Heart left ventricle (tissue), 16 donors: Measurements from ENCODE around the gene CIAO2A. TPM values are rescaled to one million over a fixed set of nuclear protein-coding genes. Genes with fewer than 3 reads are reported as not detected.
A peak's percentile ranks its signal among the peaks of the same experiment; 100 is the strongest.

Source experiments
- ATAC-seq, 4 donors: fragments of 200-7000 bp; cut with Tn5 transposase; one replicate each; pipeline ENCODE4 v1.9.1; 2020 to 2022; ENCODE audit warnings: moderate library complexity in 4 of 4, mild to moderate bottlenecking in 3 of 4, moderate number of reproducible peaks in 1 of 4
- DNase-seq, 5 donors: peaks; one replicate each; pipeline ENCODE4 v3.0.0-alpha.2; 2020
- H3K27ac ChIP-seq, 12 donors: fragments of 200-600 bp; sonication (generic) in 4 of 12; one replicate each; pipeline versions ENCODE4 v1.5.0 to v1.8.0; 2016 to 2022; ENCODE audit warnings: mild to moderate bottlenecking in 2 of 12
- H3K27me3 ChIP-seq, 9 donors: fragments of 200-600 bp; sonication (generic) in 2 of 9; one replicate each; pipeline versions ENCODE4 v1.5.1 to v1.8.0; 2016 to 2022; ENCODE audit warnings: mild to moderate bottlenecking in 3 of 9
- H3K36me3 ChIP-seq, 9 donors: fragments of 200-600 bp; sonication (generic) in 2 of 9; one replicate each; pipeline versions ENCODE4 v1.5.0 to v1.8.0; 2018 to 2022; ENCODE audit warnings: mild to moderate bottlenecking in 2 of 9
- H3K4me1 ChIP-seq, 12 donors: fragments of 200-600 bp; sonication (generic) in 4 of 12; one replicate each; pipeline versions ENCODE4 v1.5.0 to v1.8.0; 2016 to 2022; ENCODE audit warnings: mild to moderate bottlenecking in 3 of 12
- H3K4me3 ChIP-seq, 12 donors: fragments of 200-600 bp; sonication (generic) in 4 of 12; one replicate each; pipeline versions ENCODE4 v1.5.0 to v1.8.0; 2017 to 2022; ENCODE audit warnings: mild to moderate bottlenecking in 9 of 12, moderate library complexity in 4 of 12
- H3K9me3 ChIP-seq, 12 donors: fragments of 200-600 bp; sonication (generic) in 4 of 12; one replicate each; pipeline versions ENCODE4 v1.5.0 to v1.8.0; 2016 to 2022; ENCODE audit warnings: mild to moderate bottlenecking in 1 of 12
- POLR2A ChIP-seq, 2 donors: fragments of 450-650 bp; IDR thresholded peaks; one replicate each; pipeline ENCODE4 v1.6.1; 2017; ENCODE audit warnings: antibody characterized with exemption in 2 of 2, mild to moderate bottlenecking in 2 of 2, moderate library complexity in 2 of 2
- WGBS, 4 donors: extraction: QIAGEN DNeasy Blood & Tissue Kit in 2 of 4; methylation state at CpG; one replicate each; pipeline versions ENCODE4 v1.1.5 to v1.1.7; 2013 to 2018; 5-methylcytosine and 5-hydroxymethylcytosine counted together
- intact Hi-C, 10 donors: fragments of 100-400 bp; cut with DNase I; formaldehyde crosslinking; loops; one replicate each; pipeline versions ENCODE4 v1.11.1 to v1.14.2; 2022
- polyA plus RNA-seq, 2 donors: library from polyadenylated mRNA; stranded (reverse); fragments of 200-250 nt; gene quantifications; one replicate each; pipeline ENCODE4 v1.2.3, GENCODE V29; 2013
- total RNA-seq, 9 donors: library from RNA; depleted of rRNA in 2 of 9; stranded (reverse); fragments of >200 nt in 2 of 9; fragmentation: NEBNext Ultra II Directional in 3 of 9; extraction: Animal tissue kit (Norgen Biotek cat#: 25700) in 3 of 9; gene quantifications; one replicate each; pipeline versions ENCODE4 v1.1.0 to v1.2.4, GENCODE V29; 2016 to 2023
- TF ChIP-seq, protein P1 (sequence below), 12 donors: fragments of 200-600 bp; sonication (generic) in 4 of 12; IDR thresholded peaks; one replicate each; pipeline versions ENCODE4 v1.5.0 to v1.8.0; 2018 to 2022; ENCODE audit warnings: antibody characterized with exemption in 12 of 12, mild to moderate bottlenecking in 5 of 12
- donor health status: ischemic (EF 13 %, LVEDD 7.1; RV severe dilation, severe dysfunction).
- donor health status: healthy with polysubstance abuse.
- donor health status: DM: no; HTN: yes; CAD: no.
- donor health status: DM: no; HTN: no; CAD: no.
- donor health status: ischemic (EF 25% LVEDD 6.9; RV normal size, moderate dysfunction).
- donor health status: ischemic (EF 25% LVEDD 5.7; RV mildly dilated, moderate dysfunction).
- donor health status: healthy.
- donor health status: DM: yes; HTN: yes; CAD: no.
- donor health status: ischemic (EF 35%, LVEDD 5.7; RV mildly dilated, moderate dysfunction).
- donor health status: nonischemic (EF 11% LVEDD 7.7; RV severe dilation, severe dysfunction).
- donor health status: DM: yes; HTN: yes; CAD: no.
- donor health status: PGD.
- donor health status: ischemic (EF 29% LVEDD 5.4; RV normal size, mild dysfunction).
- donor health status: nonischemic (EF 23%, LVEDD 6.1; RV moderate dilation, normal function).

The CIAO2A gene
- total and polyA plus RNA-seq, 11 donors: 41.6 to 114 (median 56.5) TPM

DNA sequence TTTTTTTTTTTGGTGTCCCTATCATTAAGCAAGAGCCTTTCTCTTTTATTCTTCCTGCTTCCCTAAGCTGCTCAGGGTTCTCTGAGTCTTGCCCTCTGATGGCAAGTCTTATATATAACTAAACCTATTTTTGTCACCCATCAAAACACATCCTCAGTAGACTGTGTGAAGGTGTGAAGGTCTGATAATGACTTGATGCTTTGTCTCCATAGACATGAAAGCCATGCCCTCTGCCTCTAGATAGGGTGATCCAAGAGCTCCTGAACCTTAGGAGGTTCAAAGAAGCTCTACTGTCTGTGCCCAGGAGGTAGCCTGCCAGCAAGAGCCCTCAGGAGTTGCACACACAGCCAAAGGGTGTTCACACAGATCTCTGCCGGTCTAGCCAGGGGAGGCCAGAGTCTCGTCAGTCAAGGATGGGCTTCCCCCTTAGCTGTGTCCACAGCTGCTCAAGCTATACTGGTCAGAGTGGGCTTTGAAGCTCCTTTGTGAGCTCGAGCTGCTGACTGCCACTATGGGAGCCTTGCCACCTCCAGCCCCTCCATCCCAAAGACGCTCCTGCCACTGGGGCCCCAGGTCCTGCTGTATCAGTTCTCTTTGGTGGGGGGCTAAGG, 44.8 kb upstream of the CIAO2A start:
- TF ChIP-seq, protein P1, sequence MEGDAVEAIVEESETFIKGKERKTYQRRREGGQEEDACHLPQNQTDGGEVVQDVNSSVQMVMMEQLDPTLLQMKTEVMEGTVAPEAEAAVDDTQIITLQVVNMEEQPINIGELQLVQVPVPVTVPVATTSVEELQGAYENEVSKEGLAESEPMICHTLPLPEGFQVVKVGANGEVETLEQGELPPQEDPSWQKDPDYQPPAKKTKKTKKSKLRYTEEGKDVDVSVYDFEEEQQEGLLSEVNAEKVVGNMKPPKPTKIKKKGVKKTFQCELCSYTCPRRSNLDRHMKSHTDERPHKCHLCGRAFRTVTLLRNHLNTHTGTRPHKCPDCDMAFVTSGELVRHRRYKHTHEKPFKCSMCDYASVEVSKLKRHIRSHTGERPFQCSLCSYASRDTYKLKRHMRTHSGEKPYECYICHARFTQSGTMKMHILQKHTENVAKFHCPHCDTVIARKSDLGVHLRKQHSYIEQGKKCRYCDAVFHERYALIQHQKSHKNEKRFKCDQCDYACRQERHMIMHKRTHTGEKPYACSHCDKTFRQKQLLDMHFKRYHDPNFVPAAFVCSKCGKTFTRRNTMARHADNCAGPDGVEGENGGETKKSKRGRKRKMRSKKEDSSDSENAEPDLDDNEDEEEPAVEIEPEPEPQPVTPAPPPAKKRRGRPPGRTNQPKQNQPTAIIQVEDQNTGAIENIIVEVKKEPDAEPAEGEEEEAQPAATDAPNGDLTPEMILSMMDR (IDR thresholded peaks at IDR 0.05): no peak
- TF ChIP-seq POLR2A (IDR thresholded peaks at IDR 0.05): no peak
- Histone ChIP-seq H3K4me3 (no peak overlapping the region), H3K9me3 (no peaks in the 10 kb centered on the region), H3K27ac (no peak overlapping the region), H3K4me1 (peaks cover 0 to 21% (median 6%) of the 10 kb centered on the region in 12 donors), H3K36me3 (peaks cover 3 to 93% (median 80%) of the 10 kb centered on the region in 9 donors), H3K27me3 (no peaks in the 10 kb centered on the region)
- ATAC-seq (no peak), DNase-seq (no peak)
- 88 to 94% (median 91%) methylated on average over 4 of the region's 4 CpGs for WGBS, 4 donors
- intact Hi-C loops: no loop called here

DNA sequence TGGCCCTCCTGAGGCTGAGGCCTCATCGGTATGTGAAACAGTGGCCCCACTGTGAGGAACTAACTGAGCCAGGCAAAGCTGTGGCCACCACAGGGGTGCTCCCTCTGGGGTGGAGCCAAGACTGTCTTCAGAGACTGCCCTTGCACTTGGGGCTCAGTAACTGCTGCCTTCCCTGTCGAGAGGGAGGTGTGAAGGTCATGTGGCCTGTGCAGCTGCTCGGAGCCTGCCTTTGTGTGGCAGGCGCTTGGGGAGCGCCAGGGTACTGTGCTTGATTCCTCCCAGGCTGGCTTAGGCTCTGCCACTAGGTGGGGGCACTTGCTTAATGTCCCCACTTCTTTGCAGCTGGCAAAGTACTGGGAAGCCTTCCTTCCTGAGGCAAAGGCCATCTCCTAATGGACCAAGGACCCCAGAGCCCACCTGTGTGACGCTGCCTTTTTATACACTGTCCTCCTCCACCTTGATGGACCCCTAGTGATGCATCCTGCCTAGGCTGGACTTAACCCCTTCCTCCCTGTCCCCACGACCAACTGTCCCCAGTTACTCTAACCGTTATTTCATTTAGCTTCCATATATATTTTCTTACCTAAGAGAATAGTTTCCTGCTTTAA, 43.7 kb upstream of the CIAO2A start:
- Histone ChIP-seq H3K27ac (peak overlapping the region in 2 of 12 donors; percentile 43 to 52), H3K9me3 (no peaks in the 10 kb centered on the region), H3K4me1 (peaks cover 0 to 32% (median 8%) of the 10 kb centered on the region in 12 donors), H3K27me3 (no peaks in the 10 kb centered on the region), H3K36me3 (peaks cover 3 to 93% (median 80%) of the 10 kb centered on the region in 9 donors), H3K4me3 (no peak overlapping the region)
- TF ChIP-seq, protein P1 (IDR thresholded peaks at IDR 0.05): peak in 6 of 12 donors; percentile 9 to 41 (median 17)
- no peak for TF ChIP-seq POLR2A (IDR thresholded peaks at IDR 0.05)
- ATAC-seq (peak; percentile 43 to 74 (median 52)), DNase-seq (no peak)
- WGBS, 4 donors: 60 to 74% (median 65%) methylated on average over 8 of the region's 8 CpGs
- intact Hi-C loops: no loop called here

DNA sequence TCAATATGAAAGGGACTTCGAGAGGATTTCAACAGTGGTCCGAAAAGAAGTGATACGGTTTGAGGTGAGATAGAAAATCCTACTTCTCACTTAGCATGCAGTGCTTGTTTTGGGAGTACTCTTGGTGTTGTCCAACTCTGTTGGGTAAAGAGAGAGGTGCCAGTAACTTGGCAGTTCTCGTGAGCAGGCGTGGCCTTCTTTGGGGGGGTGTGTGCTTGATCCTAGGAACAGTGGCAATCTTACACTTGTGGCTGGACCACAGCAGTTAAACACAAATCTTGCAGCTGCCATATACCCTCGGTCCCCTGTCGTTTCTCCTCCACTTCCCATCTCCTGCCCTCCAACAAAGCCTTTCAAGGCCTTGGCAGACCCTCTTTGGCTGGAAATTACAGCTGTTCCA, 42.7 kb upstream of the CIAO2A start:
- intact Hi-C loops: no loop called here

DNA sequence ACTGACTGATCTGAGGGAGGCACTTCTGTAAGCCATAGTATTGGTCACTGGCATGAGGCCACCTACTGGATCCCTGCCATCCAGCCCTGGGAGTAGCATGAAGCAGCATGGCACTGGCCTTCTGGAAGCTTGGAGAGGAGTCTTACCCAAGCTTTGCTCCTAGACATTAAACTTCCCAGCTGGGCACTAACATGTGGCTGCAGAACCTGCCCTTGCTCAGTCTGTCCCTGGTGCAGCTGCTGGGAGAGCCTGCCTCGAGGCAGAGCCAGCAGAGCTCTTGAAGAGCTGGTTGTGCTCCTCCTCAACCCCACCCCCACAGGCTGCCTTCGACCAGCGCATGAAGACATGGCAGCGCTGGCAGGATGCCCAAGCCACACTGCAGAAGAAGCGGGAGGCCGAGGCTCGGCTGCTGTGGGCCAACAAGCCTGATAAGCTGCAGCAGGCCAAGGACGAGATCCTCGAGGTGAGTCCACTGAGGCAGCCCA, 40.7 kb upstream of the CIAO2A start:
- no peak for TF ChIP-seq POLR2A (IDR thresholded peaks at IDR 0.05)
- TF ChIP-seq, protein P1 (IDR thresholded peaks at IDR 0.05): no peak
- Histone ChIP-seq H3K4me3 (no peak overlapping the region), H3K27me3 (no peaks in the 10 kb centered on the region), H3K9me3 (no peaks in the 10 kb centered on the region), H3K4me1 (peaks cover 0 to 39% (median 8%) of the 10 kb centered on the region in 12 donors), H3K36me3 (peaks cover 3 to 96% (median 96%) of the 10 kb centered on the region in 9 donors), H3K27ac (peak overlapping the region in 4 of 12 donors; percentile 8 to 44 (median 27))
- intact Hi-C loops: no loop called here
- peak in 3 of 4 donors; percentile 34 to 59 (median 46) for ATAC-seq
- peak in 3 of 5 donors; percentile 73 to 79 (median 77) for DNase-seq
- WGBS, 4 donors: 52 to 87% (median 65%) methylated on average over 8 to 9 of the region's 9 CpGs

More for the DNA sequence above, 42.7 kb upstream of the CIAO2A start:
- no peaks in the 10 kb centered on the region for H3K27me3 ChIP-seq
- no peak overlapping the region for H3K4me3 ChIP-seq
- no peak for ATAC-seq
- TF ChIP-seq POLR2A (IDR thresholded peaks at IDR 0.05): no peak
- TF ChIP-seq, protein P1 (IDR thresholded peaks at IDR 0.05): no peak
- H3K9me3 ChIP-seq: no peaks in the 10 kb centered on the region
- H3K4me1 ChIP-seq: peaks cover 0 to 41% (median 8%) of the 10 kb centered on the region in 12 donors
- H3K36me3 ChIP-seq: peaks cover 3 to 93% (median 86%) of the 10 kb centered on the region in 9 donors
- WGBS, 4 donors: 89 to 96% (median 92%) methylated on average over 7 of the region's 7 CpGs
- DNase-seq: no peak
- H3K27ac ChIP-seq: no peak overlapping the region
